GM12864 (cell line): ENCODE results near the gene LRP4.

Experiments used
- DNase-seq: peaks from one replicate; pipeline ENCODE4 v3.0.0-alpha.2; 2011; ENCODE audit warnings: low read depth
- H3K4me3 ChIP-seq: 2 replicates; pipeline ENCODE4 v1.5.1; 2011; ENCODE audit warnings: mild to moderate bottlenecking, low read depth, low read length, control low read depth
- TF ChIP-seq, protein P1 (sequence below): IDR thresholded peaks from 2 replicates; pipeline ENCODE4 v1.5.1; 2011; ENCODE audit warnings: low read depth, mild to moderate bottlenecking, moderate library complexity, low read length, control low read depth, inconsistent platforms; ENCODE audit errors: missing control alignments

The LRP4 gene

DNA sequence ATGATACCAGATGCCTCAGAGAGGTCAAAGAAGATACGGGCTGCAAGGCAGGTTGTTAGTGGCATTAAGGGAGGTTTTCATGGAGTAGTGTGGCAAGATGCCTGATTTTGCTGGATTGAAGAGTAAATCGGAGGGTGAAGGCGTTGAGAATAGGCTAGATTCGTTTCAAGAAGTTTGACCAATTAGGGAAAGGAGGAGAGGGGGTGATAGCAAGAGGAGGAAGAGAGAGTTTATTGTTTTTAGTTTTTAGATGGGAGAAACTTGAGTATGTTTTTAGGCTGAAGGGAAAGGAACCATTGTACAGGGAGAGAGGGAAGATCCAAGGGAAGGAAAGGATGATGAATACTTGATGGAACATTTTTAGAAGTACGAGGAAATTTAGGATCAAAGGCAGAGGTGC is 34.7 kb upstream of the LRP4 start:
- H3K4me3 ChIP-seq = no peak overlapping the region
- no peak for DNase-seq
- TF ChIP-seq, protein P1, sequence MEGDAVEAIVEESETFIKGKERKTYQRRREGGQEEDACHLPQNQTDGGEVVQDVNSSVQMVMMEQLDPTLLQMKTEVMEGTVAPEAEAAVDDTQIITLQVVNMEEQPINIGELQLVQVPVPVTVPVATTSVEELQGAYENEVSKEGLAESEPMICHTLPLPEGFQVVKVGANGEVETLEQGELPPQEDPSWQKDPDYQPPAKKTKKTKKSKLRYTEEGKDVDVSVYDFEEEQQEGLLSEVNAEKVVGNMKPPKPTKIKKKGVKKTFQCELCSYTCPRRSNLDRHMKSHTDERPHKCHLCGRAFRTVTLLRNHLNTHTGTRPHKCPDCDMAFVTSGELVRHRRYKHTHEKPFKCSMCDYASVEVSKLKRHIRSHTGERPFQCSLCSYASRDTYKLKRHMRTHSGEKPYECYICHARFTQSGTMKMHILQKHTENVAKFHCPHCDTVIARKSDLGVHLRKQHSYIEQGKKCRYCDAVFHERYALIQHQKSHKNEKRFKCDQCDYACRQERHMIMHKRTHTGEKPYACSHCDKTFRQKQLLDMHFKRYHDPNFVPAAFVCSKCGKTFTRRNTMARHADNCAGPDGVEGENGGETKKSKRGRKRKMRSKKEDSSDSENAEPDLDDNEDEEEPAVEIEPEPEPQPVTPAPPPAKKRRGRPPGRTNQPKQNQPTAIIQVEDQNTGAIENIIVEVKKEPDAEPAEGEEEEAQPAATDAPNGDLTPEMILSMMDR = no peak

DNA sequence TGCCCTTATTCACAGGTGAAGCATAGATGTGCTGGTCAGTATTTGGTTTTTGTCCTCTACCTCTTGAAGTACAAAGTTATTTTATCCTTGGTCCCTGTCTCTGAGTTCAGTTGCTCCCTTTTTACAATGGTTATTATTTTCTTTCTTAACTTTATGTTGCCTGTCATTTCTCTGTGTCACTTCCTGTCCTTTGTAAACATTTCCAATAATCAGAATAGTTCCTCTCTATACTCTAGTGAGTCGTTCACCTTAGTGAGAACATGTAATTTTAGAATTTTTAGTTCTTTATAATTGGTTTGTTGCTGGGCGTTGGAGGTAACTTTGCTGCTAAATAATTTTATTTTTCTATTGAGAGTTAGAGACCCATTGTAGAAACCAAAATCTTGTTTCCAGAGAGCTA is 34.2 kb upstream of the LRP4 start:
- DNase-seq = no peak
- TF ChIP-seq, protein P1 = no peak
- H3K4me3 ChIP-seq = no peak overlapping the region

DNA sequence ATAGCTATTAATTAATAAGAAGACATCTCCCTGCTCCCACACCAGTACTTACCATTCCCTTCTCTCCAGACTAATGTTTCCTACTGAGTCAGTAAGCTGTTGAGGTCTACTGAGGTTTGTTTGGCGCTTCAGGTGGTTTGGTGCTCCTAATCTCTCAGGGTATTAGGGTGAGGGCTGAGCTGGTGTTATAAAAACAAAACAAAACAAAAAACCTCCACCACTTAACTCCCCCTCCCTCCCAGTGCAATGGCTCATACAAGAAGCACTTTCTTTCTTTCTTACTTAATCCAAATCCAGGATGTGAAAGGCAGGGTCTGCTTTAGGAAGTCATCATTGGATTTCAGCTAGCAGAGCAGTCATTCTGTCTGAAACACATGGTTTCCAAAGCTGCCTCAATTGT is 33.5 kb upstream of the LRP4 start:
- no peak overlapping the region for H3K4me3 ChIP-seq
- TF ChIP-seq, protein P1 = no peak
- DNase-seq = no peak

DNA sequence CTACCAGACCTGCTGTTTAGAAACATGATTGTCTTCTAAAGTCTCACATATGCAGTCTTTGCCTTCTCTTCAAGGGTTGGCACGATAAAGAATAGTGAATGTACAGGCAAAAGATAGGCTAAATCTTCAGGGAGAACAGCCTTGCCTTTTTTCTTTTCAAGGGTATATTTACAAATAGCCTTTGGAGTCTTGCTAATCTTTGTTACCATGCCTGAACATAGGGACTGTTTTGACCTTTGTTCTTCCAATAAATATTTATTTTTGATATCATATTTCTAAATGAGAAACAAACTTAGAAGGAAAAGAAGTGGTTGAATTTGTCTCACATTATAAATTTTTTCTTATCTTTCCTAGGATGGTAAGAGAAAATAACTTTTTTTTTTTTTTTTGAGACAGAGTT is 30.9 kb upstream of the LRP4 start:
- no peak overlapping the region for H3K4me3 ChIP-seq
- TF ChIP-seq, protein P1 = no peak
- no peak for DNase-seq

DNA sequence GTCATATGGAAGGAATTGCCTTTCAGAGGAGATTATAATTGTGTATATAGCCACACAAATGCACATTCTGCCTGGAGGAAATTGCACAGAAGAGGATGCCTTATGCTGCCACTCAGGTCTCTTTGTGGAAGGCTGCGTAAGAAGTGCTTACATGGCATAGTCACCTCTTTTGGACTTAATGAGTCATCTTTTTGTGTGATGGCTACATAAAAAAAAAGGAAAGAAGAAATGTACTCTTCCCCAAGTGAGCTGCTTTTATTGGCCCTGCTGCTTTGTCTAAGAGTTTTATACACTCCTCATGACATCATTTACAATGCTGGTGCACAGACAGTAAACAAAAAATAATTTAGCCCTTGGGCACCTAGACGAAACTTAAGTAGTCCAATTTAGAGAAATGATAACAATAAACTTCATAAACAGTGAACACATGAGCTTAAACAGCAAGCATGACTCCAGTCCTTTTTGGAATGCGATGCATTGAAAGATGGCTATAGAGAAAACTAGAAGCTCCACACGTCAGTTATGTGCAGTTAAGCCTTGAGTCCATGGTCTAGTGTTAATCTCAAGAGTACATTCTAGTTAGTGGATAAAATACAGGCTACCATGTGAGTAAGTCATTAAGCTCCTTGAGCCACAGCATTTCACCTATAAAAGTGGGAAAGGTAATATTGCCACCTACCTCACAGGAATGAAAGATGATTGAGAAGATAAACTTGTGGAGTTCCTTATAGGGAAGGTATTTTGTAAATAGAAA is 30.2 kb upstream of the LRP4 start:
- TF ChIP-seq, protein P1 = no peak
- DNase-seq = no peak
- H3K4me3 ChIP-seq = no peak overlapping the region

DNA sequence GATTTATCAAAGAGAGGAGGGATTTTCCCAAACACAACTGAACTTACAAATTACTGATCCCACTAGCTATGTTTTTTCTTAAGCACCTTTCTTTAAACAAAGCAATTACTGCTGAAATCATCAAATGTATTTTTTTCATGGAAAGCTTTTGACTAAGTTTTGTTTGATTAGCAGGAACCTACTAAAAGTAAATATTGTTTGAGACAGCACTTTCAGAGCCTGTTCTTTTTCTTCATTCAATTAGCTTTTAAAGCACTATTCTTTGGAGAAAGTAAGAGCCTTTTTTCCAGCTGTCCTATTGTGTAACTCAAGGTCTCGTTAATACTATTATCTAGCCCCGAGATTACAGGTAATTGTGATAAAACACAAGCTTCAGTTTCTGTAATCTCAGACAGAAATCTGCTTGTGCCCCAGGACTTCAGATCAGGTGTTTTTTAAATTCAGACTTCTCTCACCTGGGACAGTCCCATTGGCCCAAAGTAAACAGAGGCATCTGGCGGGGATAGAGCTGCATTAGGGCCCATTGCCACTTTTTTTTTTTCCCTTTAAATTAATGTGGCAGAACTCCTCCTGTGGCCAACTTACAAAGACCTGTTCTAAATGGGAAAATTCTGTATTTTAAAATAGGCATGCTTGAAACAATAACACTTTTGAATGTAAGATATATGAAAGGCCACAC is 29.2 kb upstream of the LRP4 start:
- TF ChIP-seq, protein P1 = no peak
- no peak for DNase-seq

More for the DNA sequence above, 29.2 kb upstream of the LRP4 start:
- no peak overlapping the region for H3K4me3 ChIP-seq
